Measurements from ENCODE around the gene CDKN2C. TPM values are rescaled to one million over a fixed set of nuclear protein-coding genes. Genes with fewer than 3 reads are reported as not detected.

CDKN2C gene
- total RNA-seq (10 to 100 TPM in 1 of 5 experiments, 1 to 10 TPM in 4; 3.3 to 40.3 (median 4.7) TPM), polyA plus RNA-seq (10 to 100 TPM in 1 of 2 donors, 1 to 10 TPM in 1; 8.2 to 10.2 TPM), total RNA-seq (2.7 reads per million, percentile 14 among the genes with 10 or more reads in this experiment)

DNA sequence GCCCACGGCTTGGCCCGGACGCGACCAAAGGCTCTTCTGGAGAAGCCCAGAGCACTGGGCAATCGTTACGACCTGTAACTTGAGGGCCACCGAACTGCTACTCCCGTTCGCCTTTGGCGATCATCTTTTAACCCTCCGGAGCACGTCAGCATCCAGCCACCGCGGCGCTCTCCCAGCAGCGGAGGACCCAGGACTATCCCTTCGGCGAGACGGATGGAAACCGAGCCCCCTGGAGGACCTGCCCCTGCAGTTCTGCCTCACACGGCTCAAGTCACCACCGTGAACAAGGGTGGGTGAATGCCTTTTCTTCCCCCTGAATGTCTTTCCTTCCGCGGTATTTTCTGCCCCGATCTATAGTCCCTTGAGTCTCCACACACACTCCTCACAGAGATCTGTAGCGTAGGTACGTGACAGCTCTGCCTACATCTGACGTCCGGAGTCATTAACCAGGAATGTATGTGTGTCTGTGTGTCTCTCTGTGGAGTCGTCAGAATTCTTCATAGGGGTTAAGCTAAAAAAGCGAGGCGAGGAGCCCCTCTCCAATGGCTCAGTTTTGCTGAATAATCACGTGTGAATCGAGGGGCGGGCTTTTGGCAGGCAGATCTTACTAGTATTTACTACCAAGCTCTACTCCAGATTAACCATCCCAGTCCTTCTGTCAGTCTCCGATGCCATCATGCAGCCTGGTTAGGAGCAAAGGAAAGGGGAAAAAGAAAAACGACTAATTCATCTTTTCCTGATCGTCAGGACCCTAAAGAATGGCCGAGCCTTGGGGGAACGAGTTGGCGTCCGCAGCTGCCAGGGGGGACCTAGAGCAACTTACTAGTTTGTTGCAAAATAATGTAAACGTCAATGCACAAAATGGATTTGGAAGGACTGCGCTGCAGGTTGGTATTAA, at the start of gene CDKN2C:
CDKN2C (plus strand) TSS at position 635 of the 898 bp plus-strand sequence; CDS start at position 759, 124 bp downstream.
- no peaks in the 10 kb centered on the region for H3K9me3 Mint-ChIP-seq
- peak within 1 kb of the TSS; percentile 83 for H3K4me3 ChIP-seq (ENCODE audit: low read length)
- ATAC-seq (peak; percentile 34), DNase-seq (peak; percentile 16 to 70 (median 51))
- POLR2A ChIA-PET: interaction anchor here (1.2 to 7.0 kb wide), 3 partner anchors 9 to 40 kb away, joined by 3 to 82 read pairs (median 31); partner anchors contain the start of gene FAF1
- H3K4me1 ChIP-seq (ENCODE audit: control insufficient read depth in 2 of 2, insufficient read depth in 2 of 2, low read length in 2 of 2): peaks cover 6 to 15% of the 10 kb centered on the region in 2 donors
- H3K27ac Mint-ChIP-seq: peak within 1 kb of the TSS; percentile 74 to 100 (median 91)
- peak within 1 kb of the TSS; percentile 92 to 99 (median 98) for H3K4me3 Mint-ChIP-seq
- H3K4me1 Mint-ChIP-seq: peaks cover 18 to 37% (median 26%) of the 10 kb centered on the region in 7 donors
- peak within 1 kb of the TSS; percentile 96 for H3K27ac ChIP-seq (ENCODE audit: low read depth, low read length)
- intact Hi-C loops (cut with micrococcal nuclease): loop anchor here (2.0 to 10.0 kb wide), 8 partner anchors 38 to 1435 kb away; partner anchors contain the start of genes NRDC (in 2 of the 2), BTF3L4 (in 1 of the 2), ORC1 (in 1 of the 2) and PRPF38A (in 1 of the 2)
- H3K27me3 ChIP-seq (ENCODE audit: control insufficient read depth in 2 of 2, insufficient read depth in 2 of 2, low read length in 2 of 2): no peaks in the 10 kb centered on the region
- H3K27me3 Mint-ChIP-seq: peaks cover 3 to 27% (median 11%) of the 10 kb centered on the region in 5 donors
- H3K9me3 ChIP-seq (ENCODE audit: control insufficient read depth in 2 of 3, low read length in 3 of 3): no peaks in the 10 kb centered on the region
- CTCF ChIA-PET: interaction anchor here (1.4 to 1.6 kb wide), 2 partner anchors 40 to 195 kb away, joined by 5 to 7 read pairs; no protein-coding TSS in a partner anchor
- H3K36me3 Mint-ChIP-seq: peaks cover 0 to 15% (median 0%) of the 10 kb centered on the region in 5 donors
- peaks cover 0 to 10% (median 0%) of the 10 kb centered on the region in 3 experiments for H3K36me3 ChIP-seq (ENCODE audit: control insufficient read depth in 2 of 3, insufficient read depth in 3 of 3, low read length in 3 of 3)

DNA sequence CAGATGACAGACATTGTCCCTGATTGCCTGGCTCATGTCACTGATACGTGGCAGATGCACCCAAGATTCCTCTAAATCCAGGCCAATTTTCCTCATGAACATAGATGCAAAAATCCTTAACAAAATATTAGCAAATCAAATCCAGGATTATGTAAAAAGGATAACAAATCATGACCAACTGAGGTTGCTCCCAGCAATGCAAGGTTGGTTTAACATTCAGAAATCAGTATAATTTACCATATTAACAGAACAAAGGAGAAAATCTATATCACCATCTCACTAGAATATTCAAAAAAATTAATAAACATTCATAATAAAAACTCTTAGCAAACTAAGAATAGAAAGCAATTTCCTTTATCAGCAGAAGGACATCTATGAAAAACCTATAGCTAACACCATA, 49.6 kb upstream of the CDKN2C start:
- H3K36me3 ChIP-seq (ENCODE audit: control insufficient read depth in 2 of 3, insufficient read depth in 3 of 3, low read length in 3 of 3): no peaks in the 10 kb centered on the region

DNA sequence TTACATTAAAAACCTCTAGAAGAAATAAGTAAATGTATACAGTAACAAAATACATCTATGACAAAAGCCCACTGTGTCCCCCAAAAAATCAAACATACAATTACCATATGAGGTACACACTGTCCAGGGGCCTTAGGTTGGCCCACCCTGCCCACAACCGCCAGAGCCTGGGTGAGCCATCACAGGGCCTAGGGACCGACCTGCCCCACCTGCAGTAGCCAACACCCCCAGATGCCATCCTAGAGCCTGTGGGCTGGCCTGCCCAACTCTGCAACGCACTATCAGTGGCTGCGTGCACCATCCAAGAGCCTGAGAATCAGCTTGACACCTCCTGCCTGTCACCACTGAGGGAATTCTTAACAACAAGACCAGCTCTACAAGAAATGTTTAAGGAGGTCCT, 49.0 kb upstream of the CDKN2C start:
- Histone ChIP-seq H3K9me3 (ENCODE audit: control insufficient read depth in 2 of 3, low read length in 3 of 3) (peaks cover 0 to 7% (median 0%) of the 10 kb centered on the region in 3 experiments), H3K36me3 (ENCODE audit: control insufficient read depth in 2 of 3, insufficient read depth in 3 of 3, low read length in 3 of 3) (no peaks in the 10 kb centered on the region), H3K27me3 (ENCODE audit: control insufficient read depth in 2 of 2, insufficient read depth in 2 of 2, low read length in 2 of 2) (no peaks in the 10 kb centered on the region), H3K27ac (ENCODE audit: low read depth, low read length) (no peak overlapping the region), H3K4me3 (ENCODE audit: low read length) (no peak overlapping the region), H3K4me1 (ENCODE audit: control insufficient read depth in 2 of 2, insufficient read depth in 2 of 2, low read length in 2 of 2) (no peaks in the 10 kb centered on the region)
- Mint-ChIP-seq H3K9me3 (peaks cover 0 to 31% (median 11%) of the 10 kb centered on the region in 11 donors), H3K27me3 (no peaks in the 10 kb centered on the region), H3K4me1 (peaks cover 6 to 55% (median 46%) of the 10 kb centered on the region in 7 donors), H3K36me3 (peaks cover 10 to 37% (median 32%) of the 10 kb centered on the region in 5 donors), H3K4me3 (peak overlapping the region in 1 of 10 donors; percentile 34), H3K27ac (no peak overlapping the region)
- ATAC-seq (no peak), DNase-seq (no peak)
- ChIA-PET POLR2A (no interaction called here), CTCF (no interaction called here)
- intact Hi-C loops (cut with micrococcal nuclease): loop anchor here in 1 of 2 donors (10.0 kb wide), 3 partner anchors 46 to 146 kb away; no protein-coding TSS in a partner anchor

More for the DNA sequence above, 49.6 kb upstream of the CDKN2C start:
- H3K4me1 ChIP-seq (ENCODE audit: control insufficient read depth in 2 of 2, insufficient read depth in 2 of 2, low read length in 2 of 2): no peaks in the 10 kb centered on the region
- Mint-ChIP-seq H3K4me1 (peaks cover 6 to 59% (median 43%) of the 10 kb centered on the region in 7 donors), H3K9me3 (peaks cover 0 to 31% (median 11%) of the 10 kb centered on the region in 11 donors), H3K4me3 (no peak overlapping the region), H3K27ac (no peak overlapping the region), H3K36me3 (peaks cover 10 to 35% (median 30%) of the 10 kb centered on the region in 5 donors), H3K27me3 (no peaks in the 10 kb centered on the region)
- POLR2A ChIA-PET: no interaction called here
- intact Hi-C loops (cut with micrococcal nuclease): loop anchor here in 1 of 2 donors (10.0 kb wide), 3 partner anchors 46 to 146 kb away; no protein-coding TSS in a partner anchor
- H3K27me3 ChIP-seq (ENCODE audit: control insufficient read depth in 2 of 2, insufficient read depth in 2 of 2, low read length in 2 of 2): no peaks in the 10 kb centered on the region
- DNase-seq: no peak
- no peak overlapping the region for H3K4me3 ChIP-seq (ENCODE audit: low read length)
- H3K27ac ChIP-seq (ENCODE audit: low read depth, low read length): no peak overlapping the region
- CTCF ChIA-PET: no interaction called here
- H3K9me3 ChIP-seq (ENCODE audit: control insufficient read depth in 2 of 3, low read length in 3 of 3): peaks cover 0 to 7% (median 0%) of the 10 kb centered on the region in 3 experiments
- no peak for ATAC-seq

DNA sequence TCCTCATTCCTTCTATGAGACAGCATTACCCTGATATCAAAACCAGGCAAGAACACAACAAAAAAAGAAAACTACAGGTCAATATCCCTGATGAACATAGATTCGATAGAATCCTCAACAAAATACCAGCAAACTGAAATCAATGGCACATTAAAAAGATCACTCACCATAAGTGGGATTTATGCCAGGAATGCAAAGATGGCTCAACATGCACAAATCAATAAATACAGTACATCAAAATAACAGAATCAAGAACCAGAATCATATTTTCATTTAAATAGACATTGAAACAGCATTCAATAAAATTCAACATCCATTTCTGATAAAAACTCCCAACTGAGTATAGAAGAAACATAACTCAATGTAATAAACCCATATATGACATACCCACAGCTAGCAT, 46.5 kb upstream of the CDKN2C start:
- intact Hi-C loops (cut with micrococcal nuclease): loop anchor here in 1 of 2 donors (10.0 kb wide), 3 partner anchors 49 to 149 kb away; no protein-coding TSS in a partner anchor
- DNase-seq (no peak), ATAC-seq (no peak)
- peaks cover 0 to 7% (median 0%) of the 10 kb centered on the region in 3 experiments for H3K9me3 ChIP-seq (ENCODE audit: control insufficient read depth in 2 of 3, low read length in 3 of 3)
- no peak overlapping the region for H3K4me3 ChIP-seq (ENCODE audit: low read length)
- no peak overlapping the region for H3K27ac ChIP-seq (ENCODE audit: low read depth, low read length)
- Mint-ChIP-seq H3K27ac (no peak overlapping the region), H3K4me3 (peak overlapping the region in 1 of 10 donors; percentile 40), H3K36me3 (peaks cover 10 to 48% (median 42%) of the 10 kb centered on the region in 5 donors), H3K9me3 (peaks cover 0 to 31% (median 11%) of the 10 kb centered on the region in 11 donors), H3K27me3 (no peaks in the 10 kb centered on the region), H3K4me1 (peaks cover 3 to 42% (median 36%) of the 10 kb centered on the region in 7 donors)
- ChIA-PET POLR2A (no interaction called here), CTCF (no interaction called here)
- no peaks in the 10 kb centered on the region for H3K27me3 ChIP-seq (ENCODE audit: control insufficient read depth in 2 of 2, insufficient read depth in 2 of 2, low read length in 2 of 2)
- no peaks in the 10 kb centered on the region for H3K36me3 ChIP-seq (ENCODE audit: control insufficient read depth in 2 of 3, insufficient read depth in 3 of 3, low read length in 3 of 3)
- no peaks in the 10 kb centered on the region for H3K4me1 ChIP-seq (ENCODE audit: control insufficient read depth in 2 of 2, insufficient read depth in 2 of 2, low read length in 2 of 2)

DNA sequence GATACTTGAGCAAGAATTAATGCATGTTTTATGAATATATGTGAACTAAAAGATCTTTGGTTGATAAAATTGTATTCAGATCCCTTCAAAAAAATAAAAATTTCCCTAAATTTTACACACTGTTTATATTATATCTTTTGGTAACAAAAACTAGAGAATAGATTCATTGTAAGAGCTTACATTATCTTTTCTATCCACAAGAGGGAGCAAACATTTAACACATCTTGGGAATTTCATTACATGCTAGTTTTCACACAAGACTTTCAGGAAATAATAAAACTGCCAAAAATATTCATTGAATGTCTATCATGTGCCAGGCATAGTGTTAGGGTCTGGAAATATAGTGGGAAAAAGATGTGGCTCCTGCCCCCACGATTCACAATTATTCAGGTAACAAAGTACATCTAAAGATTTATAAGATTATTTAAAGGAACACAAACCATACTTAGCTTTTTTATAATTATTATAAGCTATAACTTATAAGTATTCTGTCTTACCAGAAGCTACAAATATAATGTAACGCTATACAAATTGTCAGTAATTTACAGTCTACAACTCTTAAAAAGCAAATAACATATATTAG, 40.6 kb upstream of the CDKN2C start:
- POLR2A ChIA-PET: interaction anchor here (0.5 to 1.5 kb wide), 4 partner anchors 14 to 259 kb away, joined by 3 to 5 read pairs (median 4); partner anchors contain the start of gene CDKN2C

More for the DNA sequence above, 40.6 kb upstream of the CDKN2C start:
- H3K27ac Mint-ChIP-seq: no peak overlapping the region
- H3K27me3 Mint-ChIP-seq: no peaks in the 10 kb centered on the region
- no peaks in the 10 kb centered on the region for H3K36me3 ChIP-seq (ENCODE audit: control insufficient read depth in 2 of 3, insufficient read depth in 3 of 3, low read length in 3 of 3)
- H3K27me3 ChIP-seq (ENCODE audit: control insufficient read depth in 2 of 2, insufficient read depth in 2 of 2, low read length in 2 of 2): no peaks in the 10 kb centered on the region
- ATAC-seq: no peak
- H3K36me3 Mint-ChIP-seq: peaks cover 0 to 24% (median 18%) of the 10 kb centered on the region in 5 donors
- no peaks in the 10 kb centered on the region for H3K9me3 ChIP-seq (ENCODE audit: control insufficient read depth in 2 of 3, low read length in 3 of 3)
- no peak overlapping the region for H3K27ac ChIP-seq (ENCODE audit: low read depth, low read length)
- no peak overlapping the region for H3K4me3 Mint-ChIP-seq
- intact Hi-C loops (cut with micrococcal nuclease): loop anchor here (1.0 to 10.0 kb wide), 9 partner anchors 31 to 260 kb away; partner anchors contain the start of gene FAF1 (in 1 of the 2)
- no peak overlapping the region for H3K4me3 ChIP-seq (ENCODE audit: low read length)
- H3K4me1 ChIP-seq (ENCODE audit: control insufficient read depth in 2 of 2, insufficient read depth in 2 of 2, low read length in 2 of 2): no peaks in the 10 kb centered on the region
- peaks cover 13 to 43% (median 40%) of the 10 kb centered on the region in 7 donors for H3K4me1 Mint-ChIP-seq
- peak in 6 of 9 donors; percentile 1 to 41 (median 28) for DNase-seq
- CTCF ChIA-PET: interaction anchor here (0.7 to 1.9 kb wide), 18 partner anchors 10 to 367 kb away, joined by 3 to 14 read pairs (median 5); partner anchors contain the start of gene FAF1
- H3K9me3 Mint-ChIP-seq: peaks cover 0 to 2% (median 0%) of the 10 kb centered on the region in 11 donors
